ENCODE results near the gene FDX2.

FDX2 gene

DNA sequence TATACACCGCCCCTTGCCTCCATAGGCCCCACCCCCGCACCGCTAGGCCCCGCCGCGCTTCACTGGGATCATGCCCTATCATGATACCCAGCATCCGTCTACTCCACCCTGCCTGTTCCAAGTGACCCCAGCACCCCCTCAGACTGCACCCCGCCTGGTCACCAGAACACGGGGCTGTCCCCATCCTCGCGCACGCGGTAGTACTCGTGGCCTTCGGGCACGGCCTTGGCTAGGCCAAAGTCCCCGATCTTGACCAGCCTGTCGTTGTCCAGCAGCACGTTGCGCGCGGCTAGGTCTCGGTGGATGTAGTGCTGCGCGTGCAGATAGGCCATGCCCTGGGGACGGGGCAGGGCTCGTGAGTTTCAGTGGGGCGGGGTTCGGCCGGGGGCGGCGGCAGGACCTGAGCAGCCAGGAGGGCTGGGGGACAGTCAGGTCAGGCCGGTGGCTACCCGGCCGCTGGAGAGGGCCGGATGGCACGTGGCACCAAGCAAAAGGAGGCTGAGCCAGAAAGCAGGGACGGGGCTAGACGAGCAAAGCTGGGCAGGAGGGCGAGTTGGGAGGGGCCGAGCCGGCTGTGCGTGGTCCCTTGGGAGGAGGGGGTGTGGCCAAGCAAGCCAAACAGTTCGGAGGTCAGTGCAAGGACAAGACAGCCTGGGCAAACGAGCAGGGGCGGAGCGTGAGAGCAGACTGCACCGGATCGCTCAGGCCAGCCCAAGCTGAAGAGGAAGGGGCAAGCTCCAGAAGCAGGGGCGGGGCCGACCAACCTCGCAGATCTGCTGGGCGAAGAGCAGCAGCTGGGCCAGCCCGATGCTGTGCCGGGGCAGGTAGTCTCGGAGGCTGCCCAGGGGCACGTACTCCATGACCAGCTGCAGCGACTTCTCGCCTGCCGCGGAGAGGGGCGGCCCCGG lies 37.2 kb upstream of the FDX2 start:
- H3K23ac ChIP-seq (ENCODE audit: low read length in 2 of 2), result no peak overlapping the region
- H3K4me3 ChIP-seq (ENCODE audit: insufficient read depth in 1 of 2, low read depth in 1 of 2, low read length in 2 of 2), result no peak overlapping the region
- no peak overlapping the region for H2AK5ac ChIP-seq (ENCODE audit: low read length, severe bottlenecking)
- no peak overlapping the region for H2BK15ac ChIP-seq (ENCODE audit: low read depth, poor library complexity, severe bottlenecking)
- 58% methylated on average over 63 of the region's 63 CpGs for WGBS
- H3K27ac ChIP-seq (ENCODE audit: low read length, poor library complexity, severe bottlenecking), result no peak overlapping the region
- no peak overlapping the region for H3K9ac ChIP-seq (ENCODE audit: low read length)
- peak overlapping the region in 1 of 2 experiments; percentile 37 for H2BK12ac ChIP-seq (ENCODE audit: low read length in 2 of 2)
- H3K36me3 ChIP-seq (ENCODE audit: control insufficient read depth in 1 of 2, insufficient read depth in 2 of 2, low read depth in 1 of 2, low read length in 2 of 2), result peaks cover 55 to 66% of the 10 kb centered on the region in 2 experiments
- H3K14ac ChIP-seq (ENCODE audit: low read length in 2 of 2), result peak overlapping the region in 1 of 2 experiments; percentile 82
- no peak overlapping the region for H2AFZ ChIP-seq (ENCODE audit: low read depth, low read length)
- H3K79me1 ChIP-seq (replicated peaks; ENCODE audit: low read length, poor library complexity, severe bottlenecking), result peaks cover 9% of the 10 kb centered on the region
- peak; percentile 35 for DNase-seq
- H2BK5ac ChIP-seq (ENCODE audit: low read depth, low read length, poor library complexity, severe bottlenecking), result no peak overlapping the region
- H3K4me2 ChIP-seq (ENCODE audit: low read length, poor library complexity, severe bottlenecking), result no peak overlapping the region
- peak overlapping the region; percentile 80 for H4K91ac ChIP-seq (ENCODE audit: low read length)
- no peaks in the 10 kb centered on the region for H3K9me3 ChIP-seq (ENCODE audit: control insufficient read depth, low read length)
- H2BK120ac ChIP-seq (ENCODE audit: low read depth, low read length), result peak overlapping the region; percentile 4
- peak overlapping the region in 1 of 2 experiments; percentile 80 for H3K4ac ChIP-seq (ENCODE audit: low read depth in 1 of 2, low read length in 2 of 2)
- H4K8ac ChIP-seq (ENCODE audit: low read length), result peak overlapping the region; percentile 70
- H3K27me3 ChIP-seq (ENCODE audit: control insufficient read depth in 1 of 2, insufficient read depth in 1 of 2, low read length in 2 of 2), result no peaks in the 10 kb centered on the region
- H3K4me1 ChIP-seq (ENCODE audit: control insufficient read depth, insufficient read depth, low read depth, low read length), result peaks cover 8% of the 10 kb centered on the region
- peak overlapping the region in 1 of 2 experiments; percentile 65 for H3K18ac ChIP-seq (ENCODE audit: low read depth in 1 of 2, low read length in 2 of 2)

DNA sequence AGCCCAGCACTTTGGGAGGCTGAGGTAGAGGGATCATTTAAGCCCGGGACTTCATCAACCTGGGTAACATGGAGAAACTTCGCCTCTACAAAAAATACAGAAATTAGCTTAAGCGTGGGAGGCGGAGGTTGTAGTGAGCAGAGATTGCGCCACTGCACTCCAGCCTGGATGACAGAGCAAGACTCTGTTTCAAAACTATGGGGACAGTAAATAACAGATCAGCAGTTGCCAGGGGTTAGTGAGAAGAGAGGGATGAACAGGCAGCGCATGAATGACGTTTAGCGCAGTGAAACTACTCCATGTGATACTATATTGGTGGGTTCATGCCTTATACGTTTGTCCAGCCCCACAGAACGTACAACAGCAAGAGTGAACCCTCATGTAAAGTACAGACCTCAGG lies 30.7 kb upstream of the FDX2 start:
- no peak overlapping the region for H2BK12ac ChIP-seq (ENCODE audit: low read length in 2 of 2)
- no peak overlapping the region for H3K14ac ChIP-seq (ENCODE audit: low read length in 2 of 2)
- H3K27me3 ChIP-seq (ENCODE audit: control insufficient read depth in 1 of 2, insufficient read depth in 1 of 2, low read length in 2 of 2), result no peaks in the 10 kb centered on the region
- H3K23ac ChIP-seq (ENCODE audit: low read length in 2 of 2), result no peak overlapping the region
- no peak overlapping the region for H3K4me3 ChIP-seq (ENCODE audit: insufficient read depth in 1 of 2, low read depth in 1 of 2, low read length in 2 of 2)
- peak; percentile 41 for DNase-seq
- no peak overlapping the region for H3K27ac ChIP-seq (ENCODE audit: low read length, poor library complexity, severe bottlenecking)
- no peaks in the 10 kb centered on the region for H3K4me1 ChIP-seq (ENCODE audit: control insufficient read depth, insufficient read depth, low read depth, low read length)
- peak overlapping the region; percentile 53 for H3K9ac ChIP-seq (ENCODE audit: low read length)
- no peak overlapping the region for H4K91ac ChIP-seq (ENCODE audit: low read length)
- no peak overlapping the region for H2BK120ac ChIP-seq (ENCODE audit: low read depth, low read length)
- H3K36me3 ChIP-seq (ENCODE audit: control insufficient read depth in 1 of 2, insufficient read depth in 2 of 2, low read depth in 1 of 2, low read length in 2 of 2), result peaks cover 13 to 14% of the 10 kb centered on the region in 2 experiments
- H2BK5ac ChIP-seq (ENCODE audit: low read depth, low read length, poor library complexity, severe bottlenecking), result no peak overlapping the region
- WGBS, result 93% methylated on average over 10 of the region's 10 CpGs
- no peak overlapping the region for H3K18ac ChIP-seq (ENCODE audit: low read depth in 1 of 2, low read length in 2 of 2)
- no peak overlapping the region for H2BK15ac ChIP-seq (ENCODE audit: low read depth, poor library complexity, severe bottlenecking)
- H3K4me2 ChIP-seq (ENCODE audit: low read length, poor library complexity, severe bottlenecking), result no peak overlapping the region
- H3K79me1 ChIP-seq (replicated peaks; ENCODE audit: low read length, poor library complexity, severe bottlenecking), result no peaks in the 10 kb centered on the region
- H3K4ac ChIP-seq (ENCODE audit: low read depth in 1 of 2, low read length in 2 of 2), result no peak overlapping the region
- no peaks in the 10 kb centered on the region for H3K9me3 ChIP-seq (ENCODE audit: control insufficient read depth, low read length)
- H2AK5ac ChIP-seq (ENCODE audit: low read length, severe bottlenecking), result no peak overlapping the region
- H2AFZ ChIP-seq (ENCODE audit: low read depth, low read length), result no peak overlapping the region
- H4K8ac ChIP-seq (ENCODE audit: low read length), result no peak overlapping the region

DNA sequence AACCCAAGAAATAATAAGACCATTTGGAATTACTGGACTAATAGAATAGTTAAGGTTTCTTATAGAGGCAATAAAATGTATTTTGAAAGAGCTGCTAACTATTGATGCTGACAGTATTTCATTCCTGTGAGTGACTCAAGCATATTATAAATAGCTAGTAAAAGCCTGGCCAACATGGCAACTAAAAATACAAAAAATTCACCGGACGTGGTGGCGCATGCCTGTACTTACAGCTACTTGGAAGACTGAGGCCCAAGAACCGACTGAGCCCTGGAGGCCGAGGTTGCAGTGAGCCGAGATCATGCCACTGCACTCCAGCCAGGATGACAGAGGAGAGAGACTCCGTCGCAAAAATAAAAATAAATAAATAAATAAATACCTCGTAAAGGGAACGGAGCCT lies 29.0 kb upstream of the FDX2 start:
- 96% methylated on average over 6 of the region's 10 CpGs for WGBS
- H2BK15ac ChIP-seq (ENCODE audit: low read depth, poor library complexity, severe bottlenecking), result no peak overlapping the region
- no peak overlapping the region for H2BK12ac ChIP-seq (ENCODE audit: low read length in 2 of 2)
- no peaks in the 10 kb centered on the region for H3K9me3 ChIP-seq (ENCODE audit: control insufficient read depth, low read length)
- no peak for DNase-seq
- peaks cover 1 to 2% of the 10 kb centered on the region in 2 experiments for H3K36me3 ChIP-seq (ENCODE audit: control insufficient read depth in 1 of 2, insufficient read depth in 2 of 2, low read depth in 1 of 2, low read length in 2 of 2)
- H4K8ac ChIP-seq (ENCODE audit: low read length), result no peak overlapping the region
- no peak overlapping the region for H2AK5ac ChIP-seq (ENCODE audit: low read length, severe bottlenecking)
- H2BK5ac ChIP-seq (ENCODE audit: low read depth, low read length, poor library complexity, severe bottlenecking), result no peak overlapping the region
- H3K14ac ChIP-seq (ENCODE audit: low read length in 2 of 2), result no peak overlapping the region
- no peak overlapping the region for H3K4ac ChIP-seq (ENCODE audit: low read depth in 1 of 2, low read length in 2 of 2)
- H4K91ac ChIP-seq (ENCODE audit: low read length), result no peak overlapping the region
- no peak overlapping the region for H3K4me2 ChIP-seq (ENCODE audit: low read length, poor library complexity, severe bottlenecking)
- no peaks in the 10 kb centered on the region for H3K4me1 ChIP-seq (ENCODE audit: control insufficient read depth, insufficient read depth, low read depth, low read length)
- no peaks in the 10 kb centered on the region for H3K27me3 ChIP-seq (ENCODE audit: control insufficient read depth in 1 of 2, insufficient read depth in 1 of 2, low read length in 2 of 2)
- no peak overlapping the region for H3K27ac ChIP-seq (ENCODE audit: low read length, poor library complexity, severe bottlenecking)
- H3K23ac ChIP-seq (ENCODE audit: low read length in 2 of 2), result no peak overlapping the region
- H2BK120ac ChIP-seq (ENCODE audit: low read depth, low read length), result no peak overlapping the region
- H3K79me1 ChIP-seq (replicated peaks; ENCODE audit: low read length, poor library complexity, severe bottlenecking), result no peaks in the 10 kb centered on the region
- no peak overlapping the region for H3K18ac ChIP-seq (ENCODE audit: low read depth in 1 of 2, low read length in 2 of 2)
- no peak overlapping the region for H3K9ac ChIP-seq (ENCODE audit: low read length)
- H2AFZ ChIP-seq (ENCODE audit: low read depth, low read length), result no peak overlapping the region
- no peak overlapping the region for H3K4me3 ChIP-seq (ENCODE audit: insufficient read depth in 1 of 2, low read depth in 1 of 2, low read length in 2 of 2)

DNA sequence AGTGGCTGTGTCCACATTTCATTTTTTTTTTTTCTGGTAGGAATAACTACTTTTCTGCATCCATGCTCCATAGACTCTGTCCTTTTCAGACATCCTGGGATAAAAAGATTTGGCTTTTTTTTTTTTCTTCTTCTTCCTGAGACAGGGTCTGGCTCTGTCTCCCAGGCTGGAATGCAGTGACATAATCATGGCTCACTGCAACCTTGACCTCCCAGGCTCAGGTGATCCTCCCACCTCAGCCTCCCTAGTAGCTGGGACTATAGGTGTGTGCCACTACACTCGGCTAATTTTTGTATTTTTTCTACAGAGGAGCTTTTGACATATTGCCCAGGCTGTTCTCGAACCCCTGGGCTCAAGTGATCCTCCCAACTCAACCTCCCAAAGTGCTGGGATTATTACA lies 27.7 kb upstream of the FDX2 start:
- WGBS, result 83% methylated on average over 2 of the region's 2 CpGs
- Histone ChIP-seq H2BK120ac (ENCODE audit: low read depth, low read length) (no peak overlapping the region), H3K4me1 (ENCODE audit: control insufficient read depth, insufficient read depth, low read depth, low read length) (no peaks in the 10 kb centered on the region)

More for the DNA sequence above, 27.7 kb upstream of the FDX2 start:
- H3K23ac ChIP-seq (ENCODE audit: low read length in 2 of 2), result no peak overlapping the region
- no peak overlapping the region for H2AFZ ChIP-seq (ENCODE audit: low read depth, low read length)
- H3K9ac ChIP-seq (ENCODE audit: low read length), result no peak overlapping the region
- H3K27ac ChIP-seq (ENCODE audit: low read length, poor library complexity, severe bottlenecking), result no peak overlapping the region
- no peak for DNase-seq
- H4K91ac ChIP-seq (ENCODE audit: low read length), result no peak overlapping the region
- H3K9me3 ChIP-seq (ENCODE audit: control insufficient read depth, low read length), result no peaks in the 10 kb centered on the region
- H3K27me3 ChIP-seq (ENCODE audit: control insufficient read depth in 1 of 2, insufficient read depth in 1 of 2, low read length in 2 of 2), result peaks cover 0 to 3% of the 10 kb centered on the region in 2 experiments
- H2BK12ac ChIP-seq (ENCODE audit: low read length in 2 of 2), result no peak overlapping the region
- no peak overlapping the region for H3K4me2 ChIP-seq (ENCODE audit: low read length, poor library complexity, severe bottlenecking)
- no peak overlapping the region for H3K4ac ChIP-seq (ENCODE audit: low read depth in 1 of 2, low read length in 2 of 2)
- no peaks in the 10 kb centered on the region for H3K36me3 ChIP-seq (ENCODE audit: control insufficient read depth in 1 of 2, insufficient read depth in 2 of 2, low read depth in 1 of 2, low read length in 2 of 2)
- H4K8ac ChIP-seq (ENCODE audit: low read length), result no peak overlapping the region
- H2AK5ac ChIP-seq (ENCODE audit: low read length, severe bottlenecking), result no peak overlapping the region
- H3K79me1 ChIP-seq (replicated peaks; ENCODE audit: low read length, poor library complexity, severe bottlenecking), result no peaks in the 10 kb centered on the region
- no peak overlapping the region for H3K18ac ChIP-seq (ENCODE audit: low read depth in 1 of 2, low read length in 2 of 2)
- H3K14ac ChIP-seq (ENCODE audit: low read length in 2 of 2), result no peak overlapping the region
- H3K4me3 ChIP-seq (ENCODE audit: insufficient read depth in 1 of 2, low read depth in 1 of 2, low read length in 2 of 2), result no peak overlapping the region
- H2BK15ac ChIP-seq (ENCODE audit: low read depth, poor library complexity, severe bottlenecking), result no peak overlapping the region
- no peak overlapping the region for H2BK5ac ChIP-seq (ENCODE audit: low read depth, low read length, poor library complexity, severe bottlenecking)

Measured in mesenchymal stem cell (in vitro differentiated cells and primary cell).